Type B pancreatic cell (in vitro differentiated cells): ENCODE data around the gene SRC. TPM values are rescaled to one million over a fixed set of nuclear protein-coding genes. Genes with fewer than 3 reads are reported as not detected.
A peak's percentile ranks its signal among the peaks of the same experiment; 100 is the strongest.

Experiments used
- DNase-seq: peaks from one replicate; pipeline ENCODE4 v3.0.0; 2021; ENCODE audit warnings: mixed read lengths; ENCODE audit not compliant: unreplicated experiment; ENCODE audit errors: extremely low spot score
- H3K27ac Mint-ChIP-seq: 2 replicates; pipeline ENCODE4 v1.8.0; 2021; ENCODE audit warnings: mild to moderate bottlenecking, mixed read lengths
- H3K27me3 Mint-ChIP-seq: 2 replicates; pipeline ENCODE4 v1.8.0; 2021; ENCODE audit warnings: mixed read lengths
- H3K36me3 Mint-ChIP-seq: 2 replicates; pipeline ENCODE4 v1.8.0; 2021; ENCODE audit warnings: mixed read lengths
- H3K4me1 Mint-ChIP-seq: one replicate; pipeline ENCODE4 v1.8.0; 2021; ENCODE audit warnings: mixed read lengths; ENCODE audit not compliant: unreplicated experiment
- H3K4me3 Mint-ChIP-seq: 2 replicates; pipeline ENCODE4 v1.8.0; 2021; ENCODE audit warnings: mild to moderate bottlenecking, mixed read lengths
- H3K9me3 Mint-ChIP-seq: 2 replicates; pipeline ENCODE4 v1.8.0; 2021; ENCODE audit warnings: mixed read lengths
- CTCF ChIP-seq: fragments of 200-600 bp; sonication (generic); conservative IDR thresholded peaks from 2 replicates; pipeline ENCODE4 v1.5.0; 2021; ENCODE audit warnings: antibody characterized with exemption, mild to moderate bottlenecking
- total RNA-seq: library from RNA; stranded (reverse); gene quantifications from 2 replicates; pipeline ENCODE4 v1.2.1, GENCODE V29; 2021; ENCODE audit warnings: low replicate concordance

The SRC gene
- total RNA-seq, 1 donor from 2014 or later: 56.0 TPM

GRCh38 chr20:37386505-37387251, 40.7 kb downstream of the SRC start:
- Mint-ChIP-seq H3K27ac (no peak overlapping the region), H3K27me3 (no peaks in the 10 kb centered on the region), H3K36me3 (peaks cover 12% of the 10 kb centered on the region), H3K4me1 (peaks cover 15% of the 10 kb centered on the region), H3K9me3 (no peaks in the 10 kb centered on the region), H3K4me3 (no peak overlapping the region)
- no peak for TF ChIP-seq CTCF
- no peak for DNase-seq

DNA sequence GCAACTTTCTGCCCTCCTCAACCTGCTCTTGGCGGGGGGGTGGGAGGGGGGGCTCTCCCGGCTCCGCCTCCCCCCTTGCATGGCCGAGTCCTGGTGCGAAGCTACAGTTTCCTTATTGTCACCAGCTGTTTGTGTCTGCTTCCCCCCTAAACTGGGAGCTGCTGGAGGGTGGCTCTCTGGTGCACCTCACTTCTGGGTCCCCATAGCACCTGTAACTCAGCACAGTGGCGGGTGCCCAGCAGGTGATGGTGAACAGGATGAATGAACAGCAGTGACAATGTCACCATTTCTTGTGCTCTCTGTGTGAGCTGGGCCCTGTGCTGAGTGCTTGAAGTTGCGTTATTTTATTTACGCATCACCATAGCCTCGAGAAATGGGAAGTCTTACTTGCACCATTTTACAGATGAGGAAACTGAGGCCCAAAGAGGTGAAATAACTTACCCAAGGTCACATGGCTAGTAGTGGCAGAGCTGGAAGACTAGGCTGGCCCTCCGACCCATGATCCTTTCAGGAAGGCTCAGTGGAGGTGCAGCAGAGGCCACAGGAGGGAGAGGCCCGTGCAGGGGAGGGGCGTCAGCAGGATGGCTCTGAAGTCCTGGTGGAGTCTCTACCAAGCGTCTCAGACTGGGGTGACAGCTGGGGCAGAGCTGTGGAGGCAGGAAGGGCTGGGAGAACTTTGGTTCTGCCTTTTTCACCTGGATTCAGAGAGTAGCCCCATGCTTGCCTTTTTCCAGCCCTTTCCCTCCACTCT, 41.8 kb downstream of the SRC start:
- H3K27ac Mint-ChIP-seq: no peak overlapping the region
- H3K4me3 Mint-ChIP-seq: no peak overlapping the region
- H3K9me3 Mint-ChIP-seq: no peaks in the 10 kb centered on the region
- no peak for TF ChIP-seq CTCF
- no peaks in the 10 kb centered on the region for H3K27me3 Mint-ChIP-seq
- DNase-seq: no peak
- H3K36me3 Mint-ChIP-seq: peaks cover 7% of the 10 kb centered on the region
- peaks cover 6% of the 10 kb centered on the region for H3K4me1 Mint-ChIP-seq

DNA sequence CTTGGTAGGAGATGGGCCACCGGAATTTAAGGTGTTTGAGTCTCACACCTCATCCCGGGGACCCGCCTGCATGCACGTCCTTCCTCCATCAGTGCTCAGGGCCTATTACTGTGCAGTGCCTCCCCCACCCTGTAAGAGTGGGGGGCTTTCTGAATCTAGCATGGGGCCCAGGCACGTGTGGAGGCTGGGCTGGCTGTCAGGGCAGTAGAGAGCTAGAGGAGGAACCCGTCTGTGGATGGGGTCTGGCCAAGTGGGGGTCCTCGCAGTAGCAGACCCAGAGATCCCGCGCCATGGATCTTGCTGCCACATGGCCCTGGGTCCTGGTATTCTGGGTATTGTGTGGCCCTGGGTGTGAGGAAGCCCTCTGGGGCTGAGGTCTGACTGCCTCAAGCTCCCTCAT, 42.9 kb downstream of the SRC start:
- Mint-ChIP-seq H3K4me1 (peaks cover 8% of the 10 kb centered on the region), H3K36me3 (peaks cover 4% of the 10 kb centered on the region), H3K27ac (no peak overlapping the region), H3K9me3 (no peaks in the 10 kb centered on the region), H3K4me3 (no peak overlapping the region), H3K27me3 (no peaks in the 10 kb centered on the region)
- no peak for TF ChIP-seq CTCF
- no peak for DNase-seq

- no peak overlapping the region for H3K27ac Mint-ChIP-seq
Measured at GRCh38 chr20:37389241-37389747, 43.4 kb downstream of the SRC start.

DNA sequence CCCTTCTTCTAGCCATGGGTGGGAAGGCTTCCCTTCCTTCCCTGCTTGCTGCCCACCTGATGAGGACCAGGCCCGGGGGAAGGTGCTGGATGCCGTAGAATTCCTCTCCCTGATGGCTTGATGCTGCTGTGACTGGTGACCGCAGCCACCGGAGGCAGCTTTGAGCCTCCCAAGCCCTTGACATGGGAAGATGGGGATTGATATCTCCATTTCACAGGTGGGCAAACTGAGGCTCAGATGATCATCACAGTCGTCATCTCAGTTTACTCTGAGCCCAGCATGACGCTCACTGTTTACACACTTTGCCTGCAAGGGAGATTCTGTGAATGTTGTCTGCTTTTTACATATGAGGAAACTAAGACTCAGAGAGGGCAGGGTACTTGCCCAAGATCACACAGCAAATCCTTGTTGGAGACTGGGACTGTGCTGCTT, 43.9 kb downstream of the SRC start:
- DNase-seq: no peak
- TF ChIP-seq CTCF: peak; percentile 18
- no peaks in the 10 kb centered on the region for H3K27me3 Mint-ChIP-seq
- no peaks in the 10 kb centered on the region for H3K9me3 Mint-ChIP-seq
- no peak overlapping the region for H3K27ac Mint-ChIP-seq
- peaks cover 3% of the 10 kb centered on the region for H3K36me3 Mint-ChIP-seq
- no peak overlapping the region for H3K4me3 Mint-ChIP-seq
- H3K4me1 Mint-ChIP-seq: peaks cover 16% of the 10 kb centered on the region

More at GRCh38 chr20:37389241-37389747, 43.4 kb downstream of the SRC start:
- no peak for DNase-seq
- Mint-ChIP-seq H3K4me3 (no peak overlapping the region), H3K36me3 (peaks cover 4% of the 10 kb centered on the region), H3K4me1 (peaks cover 13% of the 10 kb centered on the region), H3K9me3 (no peaks in the 10 kb centered on the region), H3K27me3 (no peaks in the 10 kb centered on the region)
- no peak for TF ChIP-seq CTCF
